SU-DHL-6 (cell line): ENCODE data around the gene R3HDM2.
A peak's percentile ranks its signal among the peaks of the same experiment; 100 is the strongest.

Experiments used
- H2AFZ ChIP-seq: fragments of 200-600 bp; sonication (generic); 2 replicates; pipeline ENCODE4 v1.6.1; 2014; ENCODE audit warnings: low read depth, mild to moderate bottlenecking, moderate library complexity, mixed read lengths, antibody characterized with exemption, low read length; ENCODE audit not compliant: severe bottlenecking
- H3F3A ChIP-seq: fragments of 200-600 bp; shearing (Covaris generic); 2 replicates; pipeline ENCODE4 v1.6.0; 2016; ENCODE audit warnings: antibody characterized with exemption, mild to moderate bottlenecking; ENCODE audit not compliant: insufficient read depth
- H3K27ac ChIP-seq: fragments of 200-600 bp; sonication (generic); 2 replicates; pipeline ENCODE4 v1.5.1; 2016; ENCODE audit warnings: low read depth, mild to moderate bottlenecking, low read length, moderate library complexity, mixed read lengths
- H3K27me3 ChIP-seq: fragments of 200-600 bp; sonication (generic), shearing (Covaris generic); 2 replicates; pipeline ENCODE4 v1.6.0; 2014; ENCODE audit warnings: mild to moderate bottlenecking, low read length
- H3K36me3 ChIP-seq: fragments of 200-600 bp; sonication (generic); 2 replicates; pipeline ENCODE4 v1.6.1; 2014; ENCODE audit warnings: mild to moderate bottlenecking, low read length, mixed read lengths
- H3K4me2 ChIP-seq: fragments of 300-600, 200-600 bp; shearing (Covaris generic), sonication (generic); 2 replicates; pipeline ENCODE4 v1.6.0; 2014; ENCODE audit warnings: low read length, low read depth, mild to moderate bottlenecking; ENCODE audit not compliant: poor library complexity, severe bottlenecking
- H3K4me3 ChIP-seq: fragments of 200-600 bp; sonication (generic); 2 replicates; pipeline ENCODE4 v1.5.1; 2014; ENCODE audit warnings: antibody characterized with exemption, low read length, mild to moderate bottlenecking, mixed read lengths; ENCODE audit not compliant: insufficient read depth, poor library complexity, severe bottlenecking
- H3K79me2 ChIP-seq: fragments of 200-600 bp; sonication (generic); 2 replicates; pipeline ENCODE4 v1.6.1; 2014; ENCODE audit warnings: mild to moderate bottlenecking, low read length, moderate library complexity; ENCODE audit not compliant: insufficient read depth
- H3K9ac ChIP-seq: fragments of 200-600 bp; sonication (generic); 2 replicates; pipeline ENCODE4 v1.7.0; 2014; ENCODE audit warnings: mild to moderate bottlenecking, low read length
- H3K9me2 ChIP-seq: fragments of 200-600 bp; sonication (generic); replicated peaks from 2 replicates; pipeline ENCODE4 v1.6.1; 2014; ENCODE audit warnings: low read length; ENCODE audit not compliant: insufficient read depth
- H3K9me3 ChIP-seq: fragments of 200-600 bp; sonication (generic); 2 replicates; pipeline ENCODE4 v1.6.1; 2014; ENCODE audit warnings: low read length, mixed read lengths; ENCODE audit not compliant: insufficient read depth
- H4K20me1 ChIP-seq: fragments of 200-600 bp; sonication (generic); 2 replicates; pipeline ENCODE4 v1.6.1; 2014; ENCODE audit warnings: low read depth, mild to moderate bottlenecking, antibody characterized with exemption, low read length, moderate library complexity, mixed read lengths
- EZH2phosphoT487 ChIP-seq: fragments of 200-600 bp; sonication (generic), shearing (Covaris generic); conservative IDR thresholded peaks from 2 replicates; pipeline ENCODE4 v1.6.1; 2018; ENCODE audit warnings: mild to moderate bottlenecking, antibody characterized with exemption, low read length, moderate library complexity, mixed read lengths
- TF ChIP-seq, protein P1 (sequence below): fragments of 200-600 bp; sonication (generic); IDR thresholded peaks from one replicate; pipeline ENCODE4 v1.5.1; 2017; ENCODE audit warnings: antibody characterized with exemption, mild to moderate bottlenecking, low read length, moderate library complexity; ENCODE audit not compliant: insufficient read depth, poor library complexity, severe bottlenecking

The R3HDM2 gene

DNA sequence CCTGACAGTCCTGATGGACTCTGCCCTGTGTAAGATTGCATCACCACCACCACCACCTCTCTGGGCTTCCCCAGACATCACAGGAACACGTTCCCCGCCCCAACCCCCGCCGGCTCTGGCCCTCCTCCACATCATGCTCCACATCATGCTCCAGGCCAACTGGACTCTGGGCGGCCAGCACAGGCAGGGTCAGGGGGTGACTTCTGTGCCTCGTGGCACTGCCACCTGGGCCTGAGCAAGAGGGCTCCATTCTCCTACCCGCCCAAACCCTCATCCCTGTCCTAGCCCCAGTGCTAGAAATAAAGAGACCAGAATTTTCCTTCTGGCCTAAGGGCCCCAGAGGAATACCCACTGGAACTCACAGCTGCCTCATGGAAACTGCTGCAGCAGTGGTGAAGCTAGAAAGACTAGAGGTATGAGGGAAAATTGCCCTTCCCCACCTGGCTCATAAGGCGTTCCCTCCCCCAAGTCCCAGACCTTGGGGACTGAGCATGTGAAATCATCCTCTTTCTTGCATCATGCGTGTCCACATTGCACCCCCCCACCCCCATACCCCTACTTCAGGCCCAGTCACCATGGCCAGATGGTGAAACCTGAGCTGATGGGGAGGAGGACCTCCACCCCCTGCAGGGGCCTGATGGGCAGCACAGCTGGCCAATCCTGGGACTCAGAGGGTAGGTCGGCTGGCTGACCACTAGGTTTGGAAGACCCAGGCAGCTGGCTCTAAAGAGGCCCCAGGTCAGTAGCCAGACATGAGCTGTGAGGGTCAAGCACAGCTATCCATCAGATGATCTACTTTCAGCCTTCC, 23.9 kb upstream of the R3HDM2 start, which contains the start of gene INHBE:
TSS of gene INHBE (plus strand) at position 742 of the 808 bp plus-strand sequence. CDS start 230 bp downstream, outside the sequence.
- no peaks in the 10 kb centered on the region for H3K9me2 ChIP-seq
- peak within 1 kb of the TSS; percentile 15 for H2AFZ ChIP-seq
- peak within 1 kb of the TSS; percentile 37; the same call in 1 of the 2 replicates for H3K9ac ChIP-seq

DNA sequence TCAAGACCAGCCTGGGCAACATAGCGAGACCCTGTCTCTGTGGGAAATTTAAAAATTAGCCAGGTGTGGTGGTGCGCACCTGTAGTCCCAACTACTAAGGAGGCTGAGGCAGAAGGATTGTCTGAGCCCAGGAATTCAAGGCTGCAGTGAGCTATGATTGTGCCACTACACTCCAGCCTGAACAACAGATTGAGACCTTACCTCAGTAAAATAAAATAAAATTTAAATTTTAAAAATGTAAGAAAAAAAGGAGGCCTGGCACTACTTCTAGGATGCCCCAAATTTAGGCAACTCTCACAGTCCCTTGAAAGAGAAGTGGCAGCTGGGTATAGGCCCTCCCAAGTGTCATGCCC, 23.3 kb upstream of the R3HDM2 start:
- Histone ChIP-seq H3K9me2 (no peaks in the 10 kb centered on the region), H3K79me2 (no peaks in the 10 kb centered on the region), H3K36me3 (no peaks in the 10 kb centered on the region), H3K4me3 (no peak overlapping the region), H3K4me2 (no peak overlapping the region), H3K27me3 (no peaks in the 10 kb centered on the region), H3K9ac (no peak overlapping the region), H4K20me1 (no peaks in the 10 kb centered on the region), H3F3A (0 out of 2 replicates have a peak, but pooled peaks cover 5% of the 10 kb centered on the region), H3K9me3 (no peaks in the 10 kb centered on the region), H2AFZ (no peak overlapping the region), H3K27ac (no peak overlapping the region)
- TF ChIP-seq, protein P1, sequence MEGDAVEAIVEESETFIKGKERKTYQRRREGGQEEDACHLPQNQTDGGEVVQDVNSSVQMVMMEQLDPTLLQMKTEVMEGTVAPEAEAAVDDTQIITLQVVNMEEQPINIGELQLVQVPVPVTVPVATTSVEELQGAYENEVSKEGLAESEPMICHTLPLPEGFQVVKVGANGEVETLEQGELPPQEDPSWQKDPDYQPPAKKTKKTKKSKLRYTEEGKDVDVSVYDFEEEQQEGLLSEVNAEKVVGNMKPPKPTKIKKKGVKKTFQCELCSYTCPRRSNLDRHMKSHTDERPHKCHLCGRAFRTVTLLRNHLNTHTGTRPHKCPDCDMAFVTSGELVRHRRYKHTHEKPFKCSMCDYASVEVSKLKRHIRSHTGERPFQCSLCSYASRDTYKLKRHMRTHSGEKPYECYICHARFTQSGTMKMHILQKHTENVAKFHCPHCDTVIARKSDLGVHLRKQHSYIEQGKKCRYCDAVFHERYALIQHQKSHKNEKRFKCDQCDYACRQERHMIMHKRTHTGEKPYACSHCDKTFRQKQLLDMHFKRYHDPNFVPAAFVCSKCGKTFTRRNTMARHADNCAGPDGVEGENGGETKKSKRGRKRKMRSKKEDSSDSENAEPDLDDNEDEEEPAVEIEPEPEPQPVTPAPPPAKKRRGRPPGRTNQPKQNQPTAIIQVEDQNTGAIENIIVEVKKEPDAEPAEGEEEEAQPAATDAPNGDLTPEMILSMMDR = no peak
- no peak for TF ChIP-seq EZH2phosphoT487

More for the DNA sequence above, 23.9 kb upstream of the R3HDM2 start, which contains the start of gene INHBE:
- Histone ChIP-seq H3K27ac (no peak within 1 kb of the TSS), H3K27me3 (no peaks in the 10 kb centered on the region), H3K79me2 (no peaks in the 10 kb centered on the region), H3K9me3 (no peaks in the 10 kb centered on the region), H3K4me3 (no peak within 1 kb of the TSS), H3F3A (0 out of 2 replicates have a peak, but pooled peaks cover 5% of the 10 kb centered on the region), H3K4me2 (peak within 1 kb of the TSS; percentile 54), H3K36me3 (no peaks in the 10 kb centered on the region), H4K20me1 (no peaks in the 10 kb centered on the region)
- no peak for TF ChIP-seq EZH2phosphoT487
- TF ChIP-seq, protein P1 = no peak

DNA sequence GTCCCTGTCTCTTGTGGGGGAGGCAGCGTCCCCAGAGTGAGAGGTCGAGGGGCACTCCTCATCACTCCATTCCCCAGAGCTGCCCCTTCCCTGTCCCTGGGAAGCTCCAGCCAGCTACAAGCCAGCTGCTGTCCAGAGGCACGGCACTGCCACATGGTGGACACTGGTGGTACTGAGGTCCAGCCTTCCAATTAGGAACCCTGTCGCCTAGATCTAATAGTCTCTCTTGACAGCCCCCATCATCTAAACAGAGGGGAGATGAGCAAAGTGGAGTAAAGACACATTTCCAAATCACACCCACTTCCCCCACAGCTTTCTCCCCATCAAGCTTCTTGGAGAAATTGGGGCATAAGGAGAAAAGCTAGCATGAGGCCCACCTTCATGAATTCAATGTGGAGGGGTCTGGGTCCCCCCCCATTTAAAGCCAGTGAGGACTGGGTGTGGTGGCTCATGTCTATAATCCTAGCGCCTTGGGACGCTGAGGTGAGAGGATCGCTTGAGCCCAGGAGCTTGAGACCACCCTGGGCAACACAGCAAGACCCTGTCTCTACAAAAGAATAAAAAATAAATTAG, 22.2 kb upstream of the R3HDM2 start:
- Histone ChIP-seq H3K9ac (no peak overlapping the region), H3K4me3 (no peak overlapping the region), H2AFZ (no peak overlapping the region), H3K9me3 (no peaks in the 10 kb centered on the region), H3K36me3 (no peaks in the 10 kb centered on the region), H3K9me2 (no peaks in the 10 kb centered on the region), H3K27me3 (no peaks in the 10 kb centered on the region), H3K79me2 (no peaks in the 10 kb centered on the region), H3F3A (no peaks in the 10 kb centered on the region), H3K27ac (no peak overlapping the region), H3K4me2 (no peak overlapping the region), H4K20me1 (no peaks in the 10 kb centered on the region)
- TF ChIP-seq EZH2phosphoT487 = no peak
- TF ChIP-seq, protein P1 = peak; percentile 75
